HG02852 (cell line): ENCODE data around the gene NKD2.
A peak's percentile ranks its signal among the peaks of the same experiment; 100 is the strongest.
"Not testable (repeated sequence)": the region's sequence is repeated elsewhere in the genome, so short reads cannot be mapped to it uniquely, and the experiment has no call there.

Source experiments
- ATAC-seq: cut with Tn5 transposase; IDR thresholded peaks from one replicate; pipeline ENCODE4 v1.9.1; 2021; ENCODE audit warnings: mild to moderate bottlenecking, moderate library complexity; ENCODE audit not compliant: unreplicated experiment

NKD2 gene

GRCh38 chr5:1008451-1009358, at the start of gene NKD2:
NKD2 (plus strand) TSS chr5:1008802; CDS start chr5:1009058, 256 bp downstream.
- ATAC-seq, result no peak

GRCh38 chr5:959581-960531, 48.7 kb upstream of the NKD2 start:
- no peak for ATAC-seq

- ATAC-seq, result no peak
Measured at GRCh38 chr5:960551-960950, 48.1 kb upstream of the NKD2 start.

- ATAC-seq, result no peak
Measured at GRCh38 chr5:961002-961710, 47.4 kb upstream of the NKD2 start.

GRCh38 chr5:961711-962240, 46.8 kb upstream of the NKD2 start:
- ATAC-seq, result no peak

- no peak for ATAC-seq
Measured at GRCh38 chr5:962386-962785, 46.2 kb upstream of the NKD2 start.

GRCh38 chr5:962801-963200, 45.8 kb upstream of the NKD2 start:
- no peak for ATAC-seq

- no peak for ATAC-seq
Measured at GRCh38 chr5:963310-963672, 45.3 kb upstream of the NKD2 start.

GRCh38 chr5:963673-964531, 44.7 kb upstream of the NKD2 start:
- peak; percentile 78 for ATAC-seq

GRCh38 chr5:964821-965220, 43.8 kb upstream of the NKD2 start:
- ATAC-seq, result no peak

GRCh38 chr5:965604-966344, 42.8 kb upstream of the NKD2 start:
- ATAC-seq, result no peak

- no peak for ATAC-seq
Measured at GRCh38 chr5:966345-966710, 42.3 kb upstream of the NKD2 start.

- no peak for ATAC-seq
Measured at GRCh38 chr5:966941-967340, 41.7 kb upstream of the NKD2 start.

- ATAC-seq, result no peak
Measured at GRCh38 chr5:968881-969280, 39.7 kb upstream of the NKD2 start.

GRCh38 chr5:969408-969839, 39.2 kb upstream of the NKD2 start:
- no peak for ATAC-seq

- ATAC-seq, result not testable (repeated sequence)
Measured at GRCh38 chr5:972575-972974, 36.0 kb upstream of the NKD2 start.

GRCh38 chr5:976849-977751, 31.5 kb upstream of the NKD2 start:
- ATAC-seq, result no peak

- no peak for ATAC-seq
Measured at GRCh38 chr5:978054-978453, 30.5 kb upstream of the NKD2 start.
